Body of pancreas (tissue), 4 donors: ENCODE results near the gene ABCC4. TPM values are rescaled to one million over a fixed set of nuclear protein-coding genes. Genes with fewer than 3 reads are reported as not detected.
"Not testable (repeated sequence)": the region's sequence is repeated elsewhere in the genome, so short reads cannot be mapped to it uniquely, and the experiment has no call there.

ENCODE experiments used
- ATAC-seq: fragments of 150-250 bp; one replicate; pipeline ENCODE4 v1.9.1; 2016
- DNase-seq, 4 donors: peaks; one replicate each; pipeline ENCODE4 v3.0.0-alpha.2; 2019
- H3K27ac ChIP-seq, 4 donors: fragments of 200-600 bp; sonication (generic); 1 replicate in 3 of 4; 2 replicates in 1 of 4; pipeline versions ENCODE4 v1.5.1 to v1.6.1; 2016 to 2019; ENCODE audit warnings: mild to moderate bottlenecking in 1 of 4, mixed read lengths in 1 of 4, moderate library complexity in 1 of 4
- H3K27me3 ChIP-seq, 2 donors: fragments of 200-600 bp; sonication (generic); one replicate each; pipeline ENCODE4 v1.6.0; 2016; ENCODE audit warnings: mild to moderate bottlenecking in 1 of 2
- H3K36me3 ChIP-seq, 2 donors: fragments of 200-600 bp; sonication (generic); replicated peaks in 1 of 2; 2 replicates each; pipeline ENCODE4 v1.5.1; 2016; ENCODE audit warnings: low read depth in 2 of 2; ENCODE audit not compliant: insufficient read depth in 1 of 2
- H3K4me1 ChIP-seq: fragments of 200-600 bp; sonication (generic); one replicate; pipeline ENCODE4 v1.6.0; 2016
- H3K4me3 ChIP-seq, 2 donors: fragments of 200-600 bp; sonication (generic); 1 replicate in 1 of 2; 2 replicates in 1 of 2; pipeline ENCODE4 v1.5.1; 2016 to 2019
- H3K9me3 ChIP-seq, 3 donors: fragments of 200-600 bp; sonication (generic); 1 replicate in 2 of 3; 2 replicates in 1 of 3; pipeline ENCODE4 v1.5.1; 2016
- CTCF ChIP-seq, 7 experiments: fragments of 450-650 bp in 4 of 7; fragments of 200-600 bp in 3 of 7; sonication (generic) in 3 of 7; IDR thresholded peaks; one replicate each; pipeline ENCODE4 v1.5.1; 2016 to 2019; ENCODE audit warnings: antibody characterized with exemption in 7 of 7
- POLR2A ChIP-seq, 3 donors: fragments of 450-650 bp; IDR thresholded peaks; one replicate each; pipeline ENCODE4 v1.6.1; 2016; ENCODE audit warnings: antibody characterized with exemption in 3 of 3, mild to moderate bottlenecking in 2 of 3
- WGBS, 2 donors: methylation state at CpG; one replicate each; pipeline ENCODE4 v1.1.5; 2017; 5-methylcytosine and 5-hydroxymethylcytosine counted together
- intact Hi-C: fragments of 100-400 bp; cut with DNase I; formaldehyde crosslinking; loops from one replicate; pipeline ENCODE4 v1.15.1; 2023
- total RNA-seq, 2 donors: library from RNA; depleted of rRNA; stranded (reverse); fragments of >200 nt; gene quantifications; one replicate each; pipeline ENCODE4 v1.1.0, GENCODE V29; 2016

The ABCC4 gene
- total RNA-seq, 2 donors from 2014 or later, result 5.4 to 6.6 TPM

- intact Hi-C loops, result loop anchor here (10.0 kb wide), 1 partner anchor 95 kb away; no protein-coding TSS in a partner anchor
- H3K27ac ChIP-seq, result no peak overlapping the region
- WGBS, 2 donors, result 77 to 89% methylated on average over 4 of the region's 4 CpGs
- H3K27me3 ChIP-seq, result no peaks in the 10 kb centered on the region
- TF ChIP-seq CTCF (IDR thresholded peaks at IDR 0.05), result no peak
- no peak for TF ChIP-seq POLR2A (IDR thresholded peaks at IDR 0.05)
- no peak overlapping the region for H3K4me3 ChIP-seq
- ATAC-seq, result no peak
- no peaks in the 10 kb centered on the region for H3K36me3 ChIP-seq
- H3K9me3 ChIP-seq, result no peaks in the 10 kb centered on the region
- H3K4me1 ChIP-seq, result no peaks in the 10 kb centered on the region
- DNase-seq, result no peak
Measured at GRCh38 chr13:95199896-95200295, 101.4 kb downstream of the ABCC4 start.

DNA sequence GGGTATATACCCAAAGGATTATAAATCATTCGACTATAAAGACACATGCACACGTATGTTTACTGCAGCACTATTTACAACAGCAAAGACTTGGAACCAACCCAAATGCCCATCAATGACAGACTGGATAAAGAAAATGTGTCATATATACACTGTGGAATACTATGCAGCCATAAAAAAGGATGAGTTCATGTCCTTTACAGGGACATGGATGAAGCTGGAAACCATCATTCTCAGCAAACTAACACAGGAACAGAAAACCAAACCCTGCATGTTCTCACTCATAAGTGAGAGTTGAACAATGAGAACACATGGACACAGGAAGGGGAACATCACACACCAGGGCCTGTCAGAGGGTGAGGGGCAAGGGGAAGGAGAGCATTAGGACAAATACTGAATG, 102.6 kb downstream of the ABCC4 start:
- 74 to 79% methylated on average over 2 of the region's 2 CpGs for WGBS, 2 donors
- ATAC-seq, H3K4me1 ChIP-seq, H3K36me3 ChIP-seq, DNase-seq, H3K27ac ChIP-seq, H3K4me3 ChIP-seq, H3K9me3 ChIP-seq, H3K27me3 ChIP-seq: not testable (repeated sequence)
- intact Hi-C loops, result loop anchor here (10.0 kb wide), 1 partner anchor 96 kb away; no protein-coding TSS in a partner anchor

- no peak overlapping the region for H3K4me3 ChIP-seq
- no peak overlapping the region for H3K27ac ChIP-seq
- intact Hi-C loops, result loop anchor here (10.0 kb wide), 1 partner anchor 97 kb away; no protein-coding TSS in a partner anchor
- ATAC-seq, result no peak
- 82 to 88% methylated on average over 4 of the region's 4 CpGs for WGBS, 2 donors
- DNase-seq, result no peak
- H3K9me3 ChIP-seq, result no peaks in the 10 kb centered on the region
- H3K27me3 ChIP-seq, result no peaks in the 10 kb centered on the region
- no peaks in the 10 kb centered on the region for H3K36me3 ChIP-seq
- H3K4me1 ChIP-seq, result no peaks in the 10 kb centered on the region
- TF ChIP-seq POLR2A (IDR thresholded peaks at IDR 0.05) (no peak), CTCF (IDR thresholded peaks at IDR 0.05) (no peak)
Measured at GRCh38 chr13:95197548-95197947, 103.7 kb downstream of the ABCC4 start.

- H3K4me3 ChIP-seq, result no peak overlapping the region
- DNase-seq (no peak), ATAC-seq (no peak)
- H3K4me1 ChIP-seq, result no peaks in the 10 kb centered on the region
- H3K36me3 ChIP-seq, result no peaks in the 10 kb centered on the region
- no peaks in the 10 kb centered on the region for H3K9me3 ChIP-seq
- 69 to 80% methylated on average over 6 of the region's 6 CpGs for WGBS, 2 donors
- no peaks in the 10 kb centered on the region for H3K27me3 ChIP-seq
- H3K27ac ChIP-seq, result no peak overlapping the region
- TF ChIP-seq CTCF (IDR thresholded peaks at IDR 0.05) (no peak), POLR2A (IDR thresholded peaks at IDR 0.05) (no peak)
- intact Hi-C loops, result loop anchor here (10.0 kb wide), 1 partner anchor 100 kb away; no protein-coding TSS in a partner anchor
Measured at GRCh38 chr13:95195146-95195545, 106.1 kb downstream of the ABCC4 start.

DNA sequence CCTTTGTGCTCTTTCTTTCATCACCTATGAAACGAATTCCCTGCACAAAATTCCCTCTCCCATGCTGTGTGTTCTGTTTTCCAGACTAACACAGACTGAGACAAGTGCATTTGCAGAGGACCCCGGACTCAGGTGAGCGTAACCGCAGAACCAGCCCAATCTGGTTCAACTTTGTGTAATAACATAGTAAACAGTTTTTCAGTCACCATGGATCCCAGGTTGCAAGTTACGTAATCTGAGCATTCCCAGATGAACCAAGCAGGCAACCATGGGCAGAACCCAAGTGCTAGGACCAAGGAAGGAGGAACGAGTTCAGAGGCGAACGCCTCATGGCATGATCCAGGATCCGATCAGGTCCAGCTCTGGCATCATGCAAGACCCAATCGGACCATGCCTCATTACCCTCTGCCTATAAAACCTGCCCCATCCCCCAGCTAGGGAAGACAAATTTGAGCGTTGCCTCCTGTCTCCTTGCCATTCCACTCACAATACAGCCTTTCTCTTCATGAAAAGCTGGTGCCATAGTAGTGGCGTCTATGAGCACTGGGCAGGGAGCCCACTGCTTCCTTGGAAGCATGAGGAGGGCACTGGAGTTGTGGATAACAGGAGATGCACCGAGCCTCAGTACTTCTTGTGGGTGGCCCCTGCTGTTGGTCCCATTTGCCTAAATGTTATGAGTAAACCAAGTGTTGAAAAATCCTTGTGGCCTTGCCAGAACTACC, 107.6 kb downstream of the ABCC4 start:
- DNase-seq (no peak), ATAC-seq (no peak)
- Histone ChIP-seq H3K9me3 (no peaks in the 10 kb centered on the region), H3K27ac (no peak overlapping the region), H3K4me1 (no peaks in the 10 kb centered on the region), H3K36me3 (no peaks in the 10 kb centered on the region), H3K4me3 (no peak overlapping the region), H3K27me3 (no peaks in the 10 kb centered on the region)
- intact Hi-C loops, result loop anchor here (5.0 to 10.0 kb wide), 3 partner anchors 101 to 209 kb away; no protein-coding TSS in a partner anchor
- TF ChIP-seq POLR2A (IDR thresholded peaks at IDR 0.05), result no peak
- no peak for TF ChIP-seq CTCF (IDR thresholded peaks at IDR 0.05)
- 87 to 92% methylated on average over 11 to 13 of the region's 13 CpGs for WGBS, 2 donors
